H9 (cell line): ENCODE measurements around the gene CRLF3. TPM values are rescaled to one million over a fixed set of nuclear protein-coding genes. Genes with fewer than 3 reads are reported as not detected.

Experiments
- DNase-seq: peaks from one replicate; pipeline ENCODE4 v3.0.0-alpha.2; 2017
- H2AFZ ChIP-seq: one replicate; pipeline ENCODE4 v1.6.1; 2013; ENCODE audit warnings: mild to moderate bottlenecking, low read length, control low read depth, moderate library complexity
- H2AK5ac ChIP-seq: 2 replicates; pipeline ENCODE4 v1.6.1; 2013; ENCODE audit warnings: low read length, control low read depth, mixed read lengths; ENCODE audit not compliant: insufficient read length
- H2BK120ac ChIP-seq: one replicate; pipeline ENCODE4 v1.6.1; 2013; ENCODE audit warnings: low read depth, mild to moderate bottlenecking, low read length, control low read depth, inconsistent platforms; ENCODE audit not compliant: poor library complexity, severe bottlenecking
- H2BK12ac ChIP-seq: 2 replicates; pipeline ENCODE4 v1.6.1; 2013; ENCODE audit warnings: low read length, control low read depth, mixed read lengths, low read depth; ENCODE audit not compliant: insufficient read length
- H2BK15ac ChIP-seq: 2 replicates; pipeline ENCODE4 v1.6.1; 2013; ENCODE audit warnings: low read depth, low read length, control low read depth
- H2BK20ac ChIP-seq: one replicate; pipeline ENCODE4 v1.6.1; 2013; ENCODE audit warnings: low read depth, mild to moderate bottlenecking, low read length, control low read depth, inconsistent platforms; ENCODE audit not compliant: poor library complexity, severe bottlenecking
- H2BK5ac ChIP-seq: 2 replicates; pipeline ENCODE4 v1.6.1; 2013; ENCODE audit warnings: low read length, control low read depth, mixed read lengths; ENCODE audit not compliant: insufficient read length
- H3K14ac ChIP-seq: 2 replicates; pipeline ENCODE4 v1.6.1; 2013; ENCODE audit warnings: low read length, control low read depth; ENCODE audit not compliant: insufficient read depth
- H3K18ac ChIP-seq: 2 replicates; pipeline ENCODE4 v1.6.1; 2013; ENCODE audit warnings: low read depth, mild to moderate bottlenecking, mixed read lengths, low read length, control low read depth; ENCODE audit not compliant: insufficient read length
- H3K23ac ChIP-seq: 2 replicates; pipeline ENCODE4 v1.6.1; 2013; ENCODE audit warnings: low read length, control low read depth, mixed read lengths, low read depth; ENCODE audit not compliant: insufficient read length
- H3K23me2 ChIP-seq: 2 replicates; pipeline ENCODE4 v1.6.1; 2013; ENCODE audit warnings: low read depth, mild to moderate bottlenecking, mixed read lengths, low read length, control low read depth; ENCODE audit not compliant: insufficient read length, poor library complexity, severe bottlenecking
- H3K27ac ChIP-seq: 2 replicates; pipeline ENCODE4 v1.5.1; 2013; ENCODE audit warnings: low read length, control low read depth, mixed read lengths, low read depth; ENCODE audit not compliant: insufficient read length
- H3K27me3 ChIP-seq: 2 replicates; pipeline ENCODE4 v1.6.1; 2013; ENCODE audit warnings: low read length, control low read depth, inconsistent platforms; ENCODE audit not compliant: insufficient read depth
- H3K4ac ChIP-seq: 2 replicates; pipeline ENCODE4 v1.6.1; 2013; ENCODE audit warnings: low read depth, mild to moderate bottlenecking, control low read depth, inconsistent platforms, low read length, moderate library complexity
- H3K4me1 ChIP-seq: 2 replicates; pipeline ENCODE4 v1.6.1; 2013; ENCODE audit warnings: low read length, control low read depth, inconsistent platforms; ENCODE audit not compliant: insufficient read depth
- H3K4me2 ChIP-seq: 2 replicates; pipeline ENCODE4 v1.6.1; 2013; ENCODE audit warnings: low read length, control low read depth, mixed read lengths; ENCODE audit not compliant: insufficient read length, insufficient read depth
- H3K56ac ChIP-seq: 2 replicates; pipeline ENCODE4 v1.6.1; 2013; ENCODE audit warnings: low read depth, mild to moderate bottlenecking, mixed read lengths, low read length, control low read depth; ENCODE audit not compliant: insufficient read length
- H3K79me1 ChIP-seq: 2 replicates; pipeline ENCODE4 v1.6.1; 2013; ENCODE audit warnings: low read depth, mild to moderate bottlenecking, moderate library complexity, low read length, control low read depth, inconsistent platforms; ENCODE audit not compliant: insufficient read depth, poor library complexity, severe bottlenecking
- H3K79me2 ChIP-seq: 2 replicates; pipeline ENCODE4 v1.6.1; 2013; ENCODE audit warnings: low read length, control low read depth, inconsistent platforms; ENCODE audit not compliant: insufficient read depth
- H3K9ac ChIP-seq: 2 replicates; pipeline ENCODE4 v1.6.1; 2013; ENCODE audit warnings: low read length, control low read depth, mixed read lengths; ENCODE audit not compliant: insufficient read length; ENCODE audit errors: extremely low read depth
- H3K9me3 ChIP-seq: one replicate; pipeline ENCODE4 v1.6.1; 2013; ENCODE audit warnings: low read depth, low read length, inconsistent platforms; ENCODE audit not compliant: control insufficient read depth
- H3T11ph ChIP-seq: one replicate; pipeline ENCODE4 v1.6.1; 2013; ENCODE audit warnings: mild to moderate bottlenecking, low read length, control low read depth, inconsistent platforms
- H4K20me1 ChIP-seq: one replicate; pipeline ENCODE4 v1.6.1; 2013; ENCODE audit not compliant: control insufficient read depth, insufficient read length, insufficient read depth
- H4K5ac ChIP-seq: 2 replicates; pipeline ENCODE4 v1.6.1; 2013; ENCODE audit warnings: low read depth, mild to moderate bottlenecking, mixed read lengths, low read length, control low read depth; ENCODE audit not compliant: insufficient read length
- H4K8ac ChIP-seq: replicated peaks from 2 replicates; pipeline ENCODE4 v1.6.1; 2013; ENCODE audit warnings: low read length, control low read depth, mixed read lengths, low read depth; ENCODE audit not compliant: insufficient read length
- H4K91ac ChIP-seq: 2 replicates; pipeline ENCODE4 v1.6.1; 2013; ENCODE audit warnings: low read depth, mild to moderate bottlenecking, moderate library complexity, mixed read lengths, low read length, control low read depth; ENCODE audit not compliant: insufficient read length
- H3K27ac Mint-ChIP-seq, 3 experiments: 2 replicates in 2 of 3; 3 replicates in 1 of 3; pipeline ENCODE4 v1.8.0; 2020 to 2021; ENCODE audit warnings: mixed read lengths in 3 of 3, mild to moderate bottlenecking in 1 of 3, moderate library complexity in 1 of 3
- H3K27me3 Mint-ChIP-seq: 2 replicates; pipeline ENCODE4 v1.8.0; 2021; ENCODE audit warnings: low read depth, mild to moderate bottlenecking, moderate library complexity, mixed read lengths
- H3K36me3 Mint-ChIP-seq, 3 experiments: 2 replicates in 2 of 3; 3 replicates in 1 of 3; pipeline ENCODE4 v1.8.0; 2020 to 2021; ENCODE audit warnings: low read depth in 3 of 3, mixed read lengths in 3 of 3; ENCODE audit not compliant: insufficient read depth in 1 of 3
- H3K4me1 Mint-ChIP-seq, 2 experiments: 2 replicates each; pipeline ENCODE4 v1.8.0; 2020; ENCODE audit warnings: mixed read lengths in 2 of 2
- H3K4me3 Mint-ChIP-seq, 2 experiments: 2 replicates in 1 of 2; 3 replicates in 1 of 2; pipeline ENCODE4 v1.8.0; 2020 to 2021; ENCODE audit warnings: mild to moderate bottlenecking in 2 of 2, mixed read lengths in 2 of 2, moderate library complexity in 1 of 2
- H3K9me3 Mint-ChIP-seq, 2 experiments: 2 replicates in 1 of 2; 3 replicates in 1 of 2; pipeline ENCODE4 v1.8.0; 2020; ENCODE audit warnings: mild to moderate bottlenecking in 2 of 2, mixed read lengths in 2 of 2, moderate library complexity in 1 of 2
- CTCF ChIP-seq: fragments of 200-600 bp; sonication (generic); conservative IDR thresholded peaks from 3 replicates; pipeline ENCODE4 v1.8.0; 2021; ENCODE audit warnings: antibody characterized with exemption, mild to moderate bottlenecking
- WGBS: extraction: QIAGEN DNeasy Blood & Tissue Kit; methylation state at CpG from one replicate; pipeline ENCODE4 v1.1.7; 2013; ENCODE audit warnings: missing lambda C conversion rate, low lambda C conversion rate, mixed read lengths; ENCODE audit not compliant: insufficient read length; ENCODE audit errors: extremely low coverage; 5-methylcytosine and 5-hydroxymethylcytosine counted together
- total RNA-seq: library from RNA; stranded (reverse); gene quantifications from 2 replicates; pipeline ENCODE4 v1.2.1, GENCODE V29; 2021

The CRLF3 gene
- total RNA-seq, 1 experiment from 2014 or later: 18.1 TPM

GRCh38 chr17:30854146-30854545 lies 29.7 kb upstream of the CRLF3 start:
- no peak overlapping the region for H2AFZ ChIP-seq
- H2AK5ac ChIP-seq: no peak overlapping the region
- no peaks in the 10 kb centered on the region for H3K4me1 ChIP-seq
- no peak overlapping the region for H3K18ac ChIP-seq
- H3K14ac ChIP-seq: no peak overlapping the region
- H3T11ph ChIP-seq: no peak overlapping the region
- no peak overlapping the region for H2BK5ac ChIP-seq
- Mint-ChIP-seq H3K27me3 (no peaks in the 10 kb centered on the region), H3K27ac (no peak overlapping the region), H3K4me3 (no peak overlapping the region), H3K9me3 (no peaks in the 10 kb centered on the region), H3K36me3 (peaks cover 30 to 65% (median 60%) of the 10 kb centered on the region in 3 experiments; a peak in 6 of 7 replicates), H3K4me1 (no peaks in the 10 kb centered on the region)
- H3K27ac ChIP-seq: no peak overlapping the region
- H2BK120ac ChIP-seq: no peak overlapping the region
- H3K9ac ChIP-seq: no peak overlapping the region
- no peak overlapping the region for H3K4me2 ChIP-seq
- H2BK20ac ChIP-seq: no peak overlapping the region
- H3K56ac ChIP-seq: no peak overlapping the region
- no peaks in the 10 kb centered on the region for H3K79me1 ChIP-seq
- H3K79me2 ChIP-seq: no peaks in the 10 kb centered on the region
- H3K9me3 ChIP-seq: no peaks in the 10 kb centered on the region
- H4K20me1 ChIP-seq: no peaks in the 10 kb centered on the region
- no peak overlapping the region for H4K91ac ChIP-seq
- no peak overlapping the region for H4K8ac ChIP-seq
- no peak overlapping the region for H2BK12ac ChIP-seq
- H3K27me3 ChIP-seq: no peaks in the 10 kb centered on the region
- no peak for TF ChIP-seq CTCF
- H2BK15ac ChIP-seq: no peak overlapping the region
- DNase-seq: no peak
- H3K4ac ChIP-seq: no peak overlapping the region
- H4K5ac ChIP-seq: no peak overlapping the region
- H3K23me2 ChIP-seq: no peaks in the 10 kb centered on the region
- no CpG with 5 or more reads among the region's 3 CpGs for WGBS
- H3K23ac ChIP-seq: no peak overlapping the region
